Measurements from ENCODE around the gene ATXN7L1.

Gene ATXN7L1

GRCh38 chr7:105827151-105827875 is 49.1 kb downstream of the ATXN7L1 start:
- DNase-seq (ENCODE audit: low read depth): no peak

- DNase-seq (ENCODE audit: low read depth): no peak
Measured at GRCh38 chr7:105826143-105826542, 50.3 kb downstream of the ATXN7L1 start.

GRCh38 chr7:105825371-105825770 is 51.0 kb downstream of the ATXN7L1 start:
- DNase-seq (ENCODE audit: low read depth): no peak

GRCh38 chr7:105822806-105823205 is 53.6 kb downstream of the ATXN7L1 start:
- DNase-seq (ENCODE audit: low read depth): no peak

GRCh38 chr7:105821527-105821926 is 54.9 kb downstream of the ATXN7L1 start:
- DNase-seq (ENCODE audit: low read depth): no peak

- DNase-seq (ENCODE audit: low read depth): no peak
Measured at GRCh38 chr7:105820363-105821066, 55.9 kb downstream of the ATXN7L1 start.

GRCh38 chr7:105819559-105819958 is 56.8 kb downstream of the ATXN7L1 start:
- no peak for DNase-seq (ENCODE audit: low read depth)

GRCh38 chr7:105816954-105817615 is 59.3 kb downstream of the ATXN7L1 start:
- DNase-seq (ENCODE audit: low read depth): no peak

GRCh38 chr7:105816266-105816843 is 60.0 kb downstream of the ATXN7L1 start:
- no peak for DNase-seq (ENCODE audit: low read depth)

GRCh38 chr7:105815576-105815975 is 60.8 kb downstream of the ATXN7L1 start:
- no peak for DNase-seq (ENCODE audit: low read depth)

GRCh38 chr7:105814481-105814880 is 61.9 kb downstream of the ATXN7L1 start:
- DNase-seq (ENCODE audit: low read depth): no peak

- DNase-seq (ENCODE audit: low read depth): no peak
Measured at GRCh38 chr7:105811189-105811847, 65.1 kb downstream of the ATXN7L1 start.

GRCh38 chr7:105810556-105810955 is 65.8 kb downstream of the ATXN7L1 start:
- DNase-seq (ENCODE audit: low read depth): no peak

- DNase-seq (ENCODE audit: low read depth): peak; percentile 11
Measured at GRCh38 chr7:105808703-105809590, 67.5 kb downstream of the ATXN7L1 start.

GRCh38 chr7:105808209-105808608 is 68.2 kb downstream of the ATXN7L1 start:
- no peak for DNase-seq (ENCODE audit: low read depth)

- DNase-seq (ENCODE audit: low read depth): no peak
Measured at GRCh38 chr7:105807448-105807762, 69.0 kb downstream of the ATXN7L1 start.

- DNase-seq (ENCODE audit: low read depth): no peak
Measured at GRCh38 chr7:105806592-105807447, 69.6 kb downstream of the ATXN7L1 start.

- DNase-seq (ENCODE audit: low read depth): no peak
Measured at GRCh38 chr7:105805447-105806019, 70.9 kb downstream of the ATXN7L1 start.

GRCh38 chr7:105803429-105803736 is 73.0 kb downstream of the ATXN7L1 start:
- DNase-seq (ENCODE audit: low read depth): no peak
